ENCODE data around the gene STK11. TPM values are rescaled to one million over a fixed set of nuclear protein-coding genes. Genes with fewer than 3 reads are reported as not detected.
A peak's percentile ranks its signal among the peaks of the same experiment; 100 is the strongest.

STK11 gene
- total RNA-seq, 2 experiments from 2014 or later: 76.5 to 78.4 TPM

DNA sequence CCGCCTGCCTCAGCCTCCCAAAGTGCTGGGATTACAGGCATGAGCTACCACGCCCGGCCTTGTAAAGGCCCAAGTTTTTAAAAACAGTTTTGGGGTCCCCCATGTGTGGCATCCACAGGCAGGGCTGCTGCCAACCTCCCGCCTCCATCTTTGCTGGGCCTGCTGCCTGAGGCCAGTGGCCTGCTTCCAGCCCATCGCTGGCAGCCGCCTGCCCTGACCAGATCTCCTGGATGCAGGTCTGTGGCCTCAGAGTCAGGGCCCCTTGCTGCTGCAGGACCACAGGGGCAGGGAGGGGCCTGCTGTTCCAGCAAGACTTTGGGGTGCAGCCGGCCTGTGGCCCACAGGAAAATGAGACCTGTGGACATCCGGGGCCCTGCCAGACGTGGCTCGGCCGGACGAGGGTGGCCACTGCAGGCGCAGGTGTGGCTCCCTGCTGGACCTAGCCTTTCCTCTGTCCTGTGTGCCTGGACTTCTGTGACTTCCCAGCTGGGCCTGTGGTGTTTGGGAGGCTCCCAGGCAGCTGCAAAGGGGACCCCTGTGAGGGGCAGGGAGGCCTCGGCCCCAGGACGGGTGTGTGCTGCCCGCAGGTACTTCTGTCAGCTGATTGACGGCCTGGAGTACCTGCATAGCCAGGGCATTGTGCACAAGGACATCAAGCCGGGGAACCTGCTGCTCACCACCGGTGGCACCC is 14.4 kb downstream of the STK11 start:
- Histone ChIP-seq H3K79me2 (ENCODE audit: insufficient read depth, low read depth, low read length) (0 out of 2 replicates have a peak, but pooled peaks cover 3% of the 10 kb centered on the region), H3K4me2 (ENCODE audit: low read length) (no peak overlapping the region), H3K9me2 (ENCODE audit: insufficient read depth, low read length) (no peaks in the 10 kb centered on the region), H3K27ac (ENCODE audit: low read depth, low read length, poor library complexity, severe bottlenecking) (no peak overlapping the region), H2AFZ (ENCODE audit: low read length) (no peak overlapping the region), H3K4me3 (ENCODE audit: low read depth, low read length, poor library complexity, severe bottlenecking) (no peak overlapping the region), H3K36me3 (ENCODE audit: insufficient read depth, low read length) (peaks cover 40% of the 10 kb centered on the region), H3K4me1 (ENCODE audit: insufficient read depth, low read length, poor library complexity, severe bottlenecking) (peaks cover 5% of the 10 kb centered on the region), H4K20me1 (ENCODE audit: insufficient read depth, low read length) (no peaks in the 10 kb centered on the region), H3K9me3 (ENCODE audit: low read length) (no peaks in the 10 kb centered on the region)
- intact Hi-C loops (cut with micrococcal nuclease; ENCODE audit: unreplicated experiment): no loop called here
- no TSS peak for BruUV-seq (replicated peaks)
- CTCF ChIA-PET (ENCODE audit: unreplicated experiment): no interaction called here
- POLR2A ChIA-PET: no interaction called here
- no peak for DNase-seq (ENCODE audit: low spot score)
- TF ChIP-seq, protein P1, sequence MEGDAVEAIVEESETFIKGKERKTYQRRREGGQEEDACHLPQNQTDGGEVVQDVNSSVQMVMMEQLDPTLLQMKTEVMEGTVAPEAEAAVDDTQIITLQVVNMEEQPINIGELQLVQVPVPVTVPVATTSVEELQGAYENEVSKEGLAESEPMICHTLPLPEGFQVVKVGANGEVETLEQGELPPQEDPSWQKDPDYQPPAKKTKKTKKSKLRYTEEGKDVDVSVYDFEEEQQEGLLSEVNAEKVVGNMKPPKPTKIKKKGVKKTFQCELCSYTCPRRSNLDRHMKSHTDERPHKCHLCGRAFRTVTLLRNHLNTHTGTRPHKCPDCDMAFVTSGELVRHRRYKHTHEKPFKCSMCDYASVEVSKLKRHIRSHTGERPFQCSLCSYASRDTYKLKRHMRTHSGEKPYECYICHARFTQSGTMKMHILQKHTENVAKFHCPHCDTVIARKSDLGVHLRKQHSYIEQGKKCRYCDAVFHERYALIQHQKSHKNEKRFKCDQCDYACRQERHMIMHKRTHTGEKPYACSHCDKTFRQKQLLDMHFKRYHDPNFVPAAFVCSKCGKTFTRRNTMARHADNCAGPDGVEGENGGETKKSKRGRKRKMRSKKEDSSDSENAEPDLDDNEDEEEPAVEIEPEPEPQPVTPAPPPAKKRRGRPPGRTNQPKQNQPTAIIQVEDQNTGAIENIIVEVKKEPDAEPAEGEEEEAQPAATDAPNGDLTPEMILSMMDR (conservative IDR thresholded peaks at IDR 0.05; ENCODE audit: low read length): no peak
- no peak for TF ChIP-seq EZH2phosphoT487 (IDR thresholded peaks at IDR 0.05; ENCODE audit: borderline replicate concordance, low read depth, low read length)

DNA sequence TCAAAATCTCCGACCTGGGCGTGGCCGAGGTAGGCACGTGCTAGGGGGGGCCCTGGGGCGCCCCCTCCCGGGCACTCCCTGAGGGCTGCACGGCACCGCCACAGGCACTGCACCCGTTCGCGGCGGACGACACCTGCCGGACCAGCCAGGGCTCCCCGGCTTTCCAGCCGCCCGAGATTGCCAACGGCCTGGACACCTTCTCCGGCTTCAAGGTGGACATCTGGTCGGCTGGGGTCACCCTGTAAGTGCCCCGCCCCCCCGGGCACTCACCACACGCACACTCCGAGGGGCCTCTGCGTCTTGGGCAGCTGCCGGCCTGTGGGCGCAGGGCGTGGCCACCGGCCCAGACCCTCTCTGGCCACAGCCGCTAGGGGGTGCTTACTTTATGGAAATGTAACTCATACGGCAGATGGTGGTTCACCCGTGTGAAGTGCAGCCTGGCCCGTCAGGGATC is 14.9 kb downstream of the STK11 start:
- POLR2A ChIA-PET: no interaction called here
- no peaks in the 10 kb centered on the region for H4K20me1 ChIP-seq (ENCODE audit: insufficient read depth, low read length)

More for the DNA sequence above, 14.9 kb downstream of the STK11 start:
- intact Hi-C loops (cut with micrococcal nuclease; ENCODE audit: unreplicated experiment): no loop called here
- Histone ChIP-seq H3K36me3 (ENCODE audit: insufficient read depth, low read length) (peaks cover 41% of the 10 kb centered on the region), H3K4me3 (ENCODE audit: low read depth, low read length, poor library complexity, severe bottlenecking) (no peak overlapping the region), H3K79me2 (ENCODE audit: insufficient read depth, low read depth, low read length) (0 out of 2 replicates have a peak, but pooled peaks cover 3% of the 10 kb centered on the region), H3K4me1 (ENCODE audit: insufficient read depth, low read length, poor library complexity, severe bottlenecking) (peaks cover 5% of the 10 kb centered on the region), H2AFZ (ENCODE audit: low read length) (no peak overlapping the region), H3K4me2 (ENCODE audit: low read length) (no peak overlapping the region), H3K9me2 (ENCODE audit: insufficient read depth, low read length) (no peaks in the 10 kb centered on the region), H3K27ac (ENCODE audit: low read depth, low read length, poor library complexity, severe bottlenecking) (no peak overlapping the region), H3K9me3 (ENCODE audit: low read length) (no peaks in the 10 kb centered on the region)
- CTCF ChIA-PET (ENCODE audit: unreplicated experiment): no interaction called here
- TF ChIP-seq, protein P1 (conservative IDR thresholded peaks at IDR 0.05; ENCODE audit: low read length): peak; percentile 73
- TF ChIP-seq EZH2phosphoT487 (IDR thresholded peaks at IDR 0.05; ENCODE audit: borderline replicate concordance, low read depth, low read length): no peak
- BruUV-seq (replicated peaks): no TSS peak
- peak; percentile 47 for DNase-seq (ENCODE audit: low spot score)
